ENCODE data around the gene ATP8B4.

- TF ChIP-seq POLR2AphosphoS5 (IDR thresholded peaks at IDR 0.05) = no peak
- TF ChIP-seq CTCF (IDR thresholded peaks at IDR 0.05) = no peak
- no peak for TF ChIP-seq POLR2A (IDR thresholded peaks at IDR 0.05; ENCODE audit: low read depth)
These were observed 252.9 kb downstream of the ATP8B4 start for GRCh38 chr15:49865925-49866757.

Measured in esophagus muscularis mucosa (tissue), 3 donors.